Lower lobe of right lung (tissue), 2 donors: ENCODE data around the gene TMEM141. TPM values are rescaled to one million over a fixed set of nuclear protein-coding genes. Genes with fewer than 3 reads are reported as not detected.
A peak's percentile ranks its signal among the peaks of the same experiment; 100 is the strongest.

Experiments
- ATAC-seq, 2 donors: fragments of 200-7000 bp; cut with Tn5 transposase; one replicate each; pipeline ENCODE4 v1.9.1; 2020 to 2022; ENCODE audit warnings: mild to moderate bottlenecking in 2 of 2, moderate library complexity in 2 of 2
- DNase-seq: peaks from one replicate; pipeline ENCODE4 v3.0.0-alpha.2; 2020
- H3K27ac ChIP-seq: fragments of 200-600 bp; one replicate; pipeline ENCODE4 v1.8.0; 2022
- H3K27me3 ChIP-seq: fragments of 200-600 bp; one replicate; pipeline ENCODE4 v1.8.0; 2022; ENCODE audit warnings: low read depth
- H3K36me3 ChIP-seq: fragments of 200-600 bp; one replicate; pipeline ENCODE4 v1.8.0; 2022; ENCODE audit warnings: mild to moderate bottlenecking
- H3K4me1 ChIP-seq: fragments of 200-600 bp; one replicate; pipeline ENCODE4 v1.8.0; 2022
- H3K4me3 ChIP-seq: fragments of 200-600 bp; one replicate; pipeline ENCODE4 v1.8.0; 2022; ENCODE audit warnings: mild to moderate bottlenecking
- H3K9me3 ChIP-seq: fragments of 200-600 bp; one replicate; pipeline ENCODE4 v1.8.0; 2022
- CTCF ChIP-seq: fragments of 200-600 bp; IDR thresholded peaks from one replicate; pipeline ENCODE4 v1.8.0; 2022; ENCODE audit warnings: antibody characterized with exemption, mild to moderate bottlenecking
- intact Hi-C: fragments of 100-400 bp; cut with DNase I; formaldehyde crosslinking; loops from one replicate; pipeline ENCODE4 v1.11.0; 2022
- total RNA-seq: library from RNA; stranded (reverse); fragmentation: NEBNext Ultra II Directional; extraction: Animal tissue kit (Norgen Biotek cat#: 25700); gene quantifications from one replicate; pipeline ENCODE4 v1.2.1, GENCODE V29; 2021
- donor health status: DM: no; HTN: yes; CAD: no; lungs with severe emphysema.

Gene TMEM141
- total RNA-seq, 1 donor from 2014 or later = 57.2 TPM

- H3K4me1 ChIP-seq = peaks cover 37% of the 10 kb centered on the region
- H3K36me3 ChIP-seq = no peaks in the 10 kb centered on the region
- peaks cover 43% of the 10 kb centered on the region for H3K27me3 ChIP-seq
- intact Hi-C loops = no loop called here
- no peak for TF ChIP-seq CTCF
- no peak overlapping the region for H3K4me3 ChIP-seq
- no peak overlapping the region for H3K27ac ChIP-seq
- DNase-seq (no peak), ATAC-seq (no peak)
- H3K9me3 ChIP-seq = no peaks in the 10 kb centered on the region
Measured at GRCh38 chr9:136744773-136745172, 46.4 kb upstream of the TMEM141 start.

- no peak overlapping the region for H3K27ac ChIP-seq
- TF ChIP-seq CTCF = no peak
- H3K9me3 ChIP-seq = no peaks in the 10 kb centered on the region
- H3K36me3 ChIP-seq = no peaks in the 10 kb centered on the region
- DNase-seq (no peak), ATAC-seq (no peak)
- H3K4me1 ChIP-seq = peaks cover 37% of the 10 kb centered on the region
- H3K4me3 ChIP-seq = peak overlapping the region; percentile 23
- peaks cover 37% of the 10 kb centered on the region for H3K27me3 ChIP-seq
- intact Hi-C loops = no loop called here
Measured at GRCh38 chr9:136745389-136746154, 45.6 kb upstream of the TMEM141 start.

- peaks cover 33% of the 10 kb centered on the region for H3K4me1 ChIP-seq
- TF ChIP-seq CTCF = no peak
Measured at GRCh38 chr9:136746155-136746490, 45.0 kb upstream of the TMEM141 start.

GRCh38 chr9:136746621-136747020 lies 44.5 kb upstream of the TMEM141 start:
- no peak for DNase-seq
- TF ChIP-seq CTCF = no peak
- no peak overlapping the region for H3K27ac ChIP-seq

More at GRCh38 chr9:136746155-136746490, 45.0 kb upstream of the TMEM141 start:
- H3K27ac ChIP-seq = no peak overlapping the region
- intact Hi-C loops = no loop called here
- H3K36me3 ChIP-seq = no peaks in the 10 kb centered on the region
- no peak for DNase-seq
- no peaks in the 10 kb centered on the region for H3K9me3 ChIP-seq
- H3K27me3 ChIP-seq = peaks cover 32% of the 10 kb centered on the region
- no peak for ATAC-seq
- H3K4me3 ChIP-seq = no peak overlapping the region

GRCh38 chr9:136747161-136748060 lies 43.7 kb upstream of the TMEM141 start:
- intact Hi-C loops = no loop called here
- Histone ChIP-seq H3K27ac (no peak overlapping the region), H3K36me3 (no peaks in the 10 kb centered on the region), H3K27me3 (peaks cover 19% of the 10 kb centered on the region), H3K4me1 (peaks cover 20% of the 10 kb centered on the region), H3K4me3 (no peak overlapping the region), H3K9me3 (no peaks in the 10 kb centered on the region)
- no peak for ATAC-seq
- DNase-seq = no peak
- no peak for TF ChIP-seq CTCF

More at GRCh38 chr9:136746621-136747020, 44.5 kb upstream of the TMEM141 start:
- no peak overlapping the region for H3K4me3 ChIP-seq
- H3K9me3 ChIP-seq = no peaks in the 10 kb centered on the region
- H3K4me1 ChIP-seq = peaks cover 28% of the 10 kb centered on the region
- no peak for ATAC-seq
- H3K27me3 ChIP-seq = peaks cover 27% of the 10 kb centered on the region
- no peaks in the 10 kb centered on the region for H3K36me3 ChIP-seq
- intact Hi-C loops = no loop called here
